Right cardiac atrium (tissue), 5 donors: ENCODE measurements around the gene ABHD17C. TPM values are rescaled to one million over a fixed set of nuclear protein-coding genes. Genes with fewer than 3 reads are reported as not detected.
A peak's percentile ranks its signal among the peaks of the same experiment; 100 is the strongest.

Experiments used
- ATAC-seq, 2 donors: fragments of 200-7000 bp; cut with Tn5 transposase; one replicate each; pipeline versions ENCODE4 v1.8.0 to v1.9.1; 2020; ENCODE audit warnings: moderate library complexity in 2 of 2, mild to moderate bottlenecking in 1 of 2
- DNase-seq, 3 donors: peaks; one replicate each; pipeline ENCODE4 v3.0.0-alpha.2; 2020
- H3K27ac ChIP-seq: one replicate; pipeline ENCODE4 v1.5.1; 2013; ENCODE audit warnings: mild to moderate bottlenecking, low read length, control low read depth, moderate library complexity
- H3K27me3 ChIP-seq: one replicate; pipeline ENCODE4 v1.6.1; 2013; ENCODE audit not compliant: control insufficient read depth, insufficient read depth
- H3K4me1 ChIP-seq: one replicate; pipeline ENCODE4 v1.6.1; 2013; ENCODE audit warnings: low read length; ENCODE audit not compliant: control insufficient read depth, insufficient read depth
- H3K4me3 ChIP-seq: one replicate; pipeline ENCODE4 v1.5.1; 2013; ENCODE audit warnings: low read length, control low read depth
- H3K9me3 ChIP-seq: one replicate; pipeline ENCODE4 v1.6.1; 2013; ENCODE audit warnings: low read length; ENCODE audit not compliant: control insufficient read depth
- WGBS: extraction: QIAGEN DNeasy Blood & Tissue Kit; methylation state at CpG from one replicate; pipeline ENCODE4 v1.1.7; 2013; 5-methylcytosine and 5-hydroxymethylcytosine counted together
- intact Hi-C, 4 donors: fragments of 100-400 bp; cut with DNase I; formaldehyde crosslinking; loops; one replicate each; pipeline versions ENCODE4 v1.11.0 to v1.14.0; 2022 to 2023
- polyA plus RNA-seq: library from polyadenylated mRNA; stranded (reverse); fragments of 200-250 nt; gene quantifications from one replicate; pipeline ENCODE4 v1.2.3, GENCODE V29; 2013
- total RNA-seq, 4 donors: library from RNA; stranded (reverse); fragmentation: NEBNext Ultra II Directional; extraction: Animal tissue kit (Norgen Biotek cat#: 25700); gene quantifications; one replicate each; pipeline ENCODE4 v1.2.1, GENCODE V29; 2021
- donor health status: healthy with polysubstance abuse.
- donor health status: DM: no; HTN: yes; CAD: no.
- donor health status: DM: no; HTN: no; CAD: no.
- donor health status: DM: no; HTN: yes; CAD: no; lungs with severe emphysema.
- donor health status: DM: yes; HTN: yes; CAD: no.

Gene ABHD17C
- total and polyA plus RNA-seq, 5 donors, result 2.6 to 6.2 (median 5.3) TPM

DNA sequence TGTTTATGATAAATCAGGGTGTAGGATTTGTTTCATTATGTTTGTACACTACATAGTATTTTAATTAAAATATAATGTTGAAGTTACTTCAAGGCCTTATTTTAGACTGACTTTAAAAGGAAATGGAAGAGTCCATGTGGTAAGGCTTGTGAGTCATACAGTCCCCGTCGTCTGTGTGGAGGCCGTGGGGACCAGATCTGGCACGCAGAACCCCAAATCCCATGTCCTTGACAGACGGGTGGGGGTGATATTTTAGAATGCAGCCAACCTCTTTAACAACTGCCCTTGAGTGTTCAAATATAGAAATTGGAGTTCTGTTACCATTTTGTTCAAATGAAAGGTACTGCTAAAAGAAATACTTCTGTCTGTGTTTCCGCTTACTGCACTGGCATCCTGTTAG is 35.8 kb downstream of the ABHD17C start:
- 50% methylated on average over 6 of the region's 6 CpGs for WGBS
- Histone ChIP-seq H3K4me1 (peaks cover 4% of the 10 kb centered on the region), H3K9me3 (no peaks in the 10 kb centered on the region), H3K27ac (no peak overlapping the region), H3K27me3 (no peaks in the 10 kb centered on the region), H3K4me3 (no peak overlapping the region)
- DNase-seq (peak in 2 of 3 donors; percentile 41 to 42), ATAC-seq (peak in 1 of 2 donors; percentile 56)
- intact Hi-C loops, result no loop called here

DNA sequence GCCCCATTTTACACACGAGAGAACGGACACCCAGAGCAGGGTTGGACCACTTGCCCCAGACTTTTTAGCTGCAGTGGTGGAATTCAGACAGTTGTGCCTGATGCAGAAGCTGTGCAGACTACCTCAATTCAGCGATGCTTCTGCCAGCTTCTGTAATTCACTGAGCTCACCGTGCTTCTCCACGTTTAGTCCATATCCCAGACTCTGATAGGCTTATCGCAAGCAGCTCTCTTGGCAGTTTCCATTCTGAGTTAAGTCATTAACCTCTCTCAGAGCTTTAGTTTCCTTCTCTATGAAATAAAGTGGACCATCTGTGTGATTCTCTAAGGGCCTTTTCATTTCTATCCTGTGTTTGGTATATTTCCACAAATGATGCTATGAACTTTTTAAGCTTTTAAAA is 37.1 kb downstream of the ABHD17C start:
- intact Hi-C loops, result no loop called here
- no peaks in the 10 kb centered on the region for H3K27me3 ChIP-seq
- no peak overlapping the region for H3K27ac ChIP-seq
- DNase-seq (no peak), ATAC-seq (peak; percentile 29 to 41)
- no peak overlapping the region for H3K4me3 ChIP-seq
- no peaks in the 10 kb centered on the region for H3K9me3 ChIP-seq
- peaks cover 4% of the 10 kb centered on the region for H3K4me1 ChIP-seq
- WGBS, result 44% methylated on average over 6 of the region's 6 CpGs

DNA sequence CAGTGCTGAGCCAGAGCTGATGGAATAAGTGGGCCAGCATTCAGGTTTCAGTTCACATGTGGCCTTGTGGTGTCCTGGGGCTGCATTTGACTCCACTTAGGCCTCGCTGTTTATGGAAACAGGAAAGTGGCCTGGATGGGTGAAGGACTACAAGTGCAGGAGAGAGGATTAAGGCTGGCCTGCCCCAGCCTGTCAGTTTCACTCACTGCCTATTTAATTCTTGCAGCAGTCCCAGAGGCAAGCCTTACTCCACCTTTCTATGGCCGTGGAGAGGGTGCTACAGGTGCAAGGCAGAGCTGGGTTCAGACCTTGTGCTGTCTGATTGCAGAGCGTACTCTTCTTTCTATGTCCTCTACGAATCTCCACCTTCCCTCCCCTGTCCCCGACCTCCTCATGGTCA is 37.7 kb downstream of the ABHD17C start:
- peaks cover under 1% of the 10 kb centered on the region for H3K4me1 ChIP-seq
- DNase-seq (no peak), ATAC-seq (no peak)
- H3K4me3 ChIP-seq, result no peak overlapping the region
- 94% methylated on average over 5 of the region's 5 CpGs for WGBS
- H3K9me3 ChIP-seq, result no peaks in the 10 kb centered on the region
- no peak overlapping the region for H3K27ac ChIP-seq
- intact Hi-C loops, result no loop called here
- H3K27me3 ChIP-seq, result no peaks in the 10 kb centered on the region

DNA sequence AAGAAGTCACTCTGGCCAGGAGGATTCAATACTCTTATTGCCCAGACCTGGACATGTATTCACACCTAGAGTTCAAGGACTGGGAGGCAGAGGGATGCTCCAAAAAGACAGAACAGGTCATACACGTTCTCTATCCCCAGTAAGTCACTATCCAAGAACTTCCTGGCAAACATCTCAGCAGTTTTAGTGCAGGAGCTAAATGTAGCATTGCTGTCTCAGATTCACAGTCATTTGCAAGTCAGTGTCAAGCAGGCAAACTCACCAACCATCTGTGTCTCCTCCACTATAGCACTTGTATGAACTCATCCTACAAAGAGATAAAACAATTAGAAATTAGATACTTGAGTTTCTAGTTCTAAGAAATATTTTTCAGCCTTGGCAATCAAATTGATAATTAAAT is 38.4 kb downstream of the ABHD17C start:
- WGBS, result 45% methylated on average over 1 of the region's 1 CpG
- ATAC-seq (no peak), DNase-seq (no peak)
- intact Hi-C loops, result no loop called here
- no peak overlapping the region for H3K4me3 ChIP-seq
- no peaks in the 10 kb centered on the region for H3K27me3 ChIP-seq
- H3K27ac ChIP-seq, result no peak overlapping the region
- no peaks in the 10 kb centered on the region for H3K4me1 ChIP-seq
- no peaks in the 10 kb centered on the region for H3K9me3 ChIP-seq

- H3K27me3 ChIP-seq, result no peaks in the 10 kb centered on the region
- DNase-seq (no peak), ATAC-seq (no peak)
- H3K9me3 ChIP-seq, result no peaks in the 10 kb centered on the region
- H3K27ac ChIP-seq, result no peak overlapping the region
- 97% methylated on average over 8 of the region's 8 CpGs for WGBS
- H3K4me1 ChIP-seq, result no peaks in the 10 kb centered on the region
- no peak overlapping the region for H3K4me3 ChIP-seq
- intact Hi-C loops, result no loop called here
These were observed 40.2 kb downstream of the ABHD17C start for GRCh38 chr15:80735344-80735743.

- ATAC-seq (no peak), DNase-seq (no peak)
- no peaks in the 10 kb centered on the region for H3K9me3 ChIP-seq
- no peak overlapping the region for H3K4me3 ChIP-seq
- no peaks in the 10 kb centered on the region for H3K4me1 ChIP-seq
- H3K27ac ChIP-seq, result no peak overlapping the region
- intact Hi-C loops, result no loop called here
- WGBS, result 63% methylated on average over 4 of the region's 4 CpGs
- H3K27me3 ChIP-seq, result no peaks in the 10 kb centered on the region
These were observed 41.5 kb downstream of the ABHD17C start for GRCh38 chr15:80736560-80736959.

DNA sequence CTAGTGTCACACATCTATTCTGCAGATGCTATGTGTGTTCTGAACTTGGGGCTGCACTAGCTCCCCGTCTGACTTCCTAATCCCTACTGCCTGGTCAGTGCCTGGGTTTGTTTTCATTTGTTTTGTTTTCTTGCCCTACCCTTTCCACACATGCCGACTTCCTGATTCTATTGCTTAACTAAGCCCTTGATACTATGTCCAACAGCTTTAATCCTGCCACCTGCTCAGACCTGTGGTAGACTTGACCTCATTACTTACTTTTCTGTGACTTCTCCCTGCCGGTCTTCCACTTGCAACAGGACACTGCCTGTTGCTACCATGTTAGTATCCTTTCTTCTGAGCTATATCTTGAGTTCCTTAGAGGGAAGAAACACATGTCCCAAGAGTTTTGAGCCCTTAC is 44.8 kb downstream of the ABHD17C start:
- Histone ChIP-seq H3K4me1 (no peaks in the 10 kb centered on the region), H3K27me3 (no peaks in the 10 kb centered on the region), H3K4me3 (no peak overlapping the region), H3K9me3 (no peaks in the 10 kb centered on the region), H3K27ac (no peak overlapping the region)
- DNase-seq (no peak), ATAC-seq (no peak)
- intact Hi-C loops, result no loop called here
- 89% methylated on average over 3 of the region's 3 CpGs for WGBS

- WGBS, result 97% methylated on average over 4 of the region's 4 CpGs
- H3K27me3 ChIP-seq, result no peaks in the 10 kb centered on the region
- intact Hi-C loops, result no loop called here
- ATAC-seq, result no peak
- H3K9me3 ChIP-seq, result no peaks in the 10 kb centered on the region
- H3K4me1 ChIP-seq, result no peaks in the 10 kb centered on the region
- H3K27ac ChIP-seq, result no peak overlapping the region
- no peak overlapping the region for H3K4me3 ChIP-seq
- no peak for DNase-seq
These were observed 47.0 kb downstream of the ABHD17C start for GRCh38 chr15:80742081-80742480.

DNA sequence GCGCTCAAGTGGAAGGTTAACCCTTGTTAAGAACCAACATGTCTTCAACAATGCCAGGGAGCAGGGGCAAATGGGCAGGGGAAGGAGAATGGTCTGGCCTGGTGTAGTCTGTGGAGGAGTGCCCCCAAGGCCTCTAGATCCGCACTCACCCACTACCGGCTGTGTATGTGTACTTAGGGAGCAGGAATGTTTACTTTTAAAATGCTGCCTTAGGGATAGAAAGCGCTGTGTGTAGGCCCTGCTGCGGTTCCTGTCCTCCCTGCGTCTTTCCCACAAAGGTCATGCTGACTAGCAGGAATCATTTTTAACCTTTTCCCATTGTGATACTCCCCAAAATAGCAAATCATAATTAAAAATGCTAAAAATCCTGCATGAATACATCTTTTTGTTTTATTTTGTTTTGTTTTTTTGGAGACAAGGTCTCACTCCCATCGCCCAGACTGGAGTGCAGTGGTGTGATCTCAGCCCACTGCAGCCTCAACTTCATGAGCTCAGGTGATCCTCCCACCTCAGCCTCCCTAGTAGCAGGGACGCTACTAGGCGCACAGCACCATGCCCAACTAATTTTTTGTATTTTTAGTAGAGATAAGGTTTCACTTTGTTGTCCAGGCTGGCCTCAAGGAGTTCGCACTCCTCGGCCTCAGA is 48.2 kb downstream of the ABHD17C start:
- Histone ChIP-seq H3K27me3 (no peaks in the 10 kb centered on the region), H3K4me3 (no peak overlapping the region), H3K4me1 (no peaks in the 10 kb centered on the region), H3K27ac (no peak overlapping the region), H3K9me3 (no peaks in the 10 kb centered on the region)
- intact Hi-C loops, result no loop called here
- no peak for ATAC-seq
- 94% methylated on average over 11 of the region's 11 CpGs for WGBS
- DNase-seq, result no peak

GRCh38 chr15:80744415-80744814 is 49.3 kb downstream of the ABHD17C start:
- no peaks in the 10 kb centered on the region for H3K27me3 ChIP-seq
- no peak overlapping the region for H3K27ac ChIP-seq
- H3K9me3 ChIP-seq, result no peaks in the 10 kb centered on the region
- no peak for ATAC-seq
- no peak for DNase-seq
- 81% methylated on average over 6 of the region's 6 CpGs for WGBS
- intact Hi-C loops, result no loop called here
- no peaks in the 10 kb centered on the region for H3K4me1 ChIP-seq
- H3K4me3 ChIP-seq, result no peak overlapping the region

DNA sequence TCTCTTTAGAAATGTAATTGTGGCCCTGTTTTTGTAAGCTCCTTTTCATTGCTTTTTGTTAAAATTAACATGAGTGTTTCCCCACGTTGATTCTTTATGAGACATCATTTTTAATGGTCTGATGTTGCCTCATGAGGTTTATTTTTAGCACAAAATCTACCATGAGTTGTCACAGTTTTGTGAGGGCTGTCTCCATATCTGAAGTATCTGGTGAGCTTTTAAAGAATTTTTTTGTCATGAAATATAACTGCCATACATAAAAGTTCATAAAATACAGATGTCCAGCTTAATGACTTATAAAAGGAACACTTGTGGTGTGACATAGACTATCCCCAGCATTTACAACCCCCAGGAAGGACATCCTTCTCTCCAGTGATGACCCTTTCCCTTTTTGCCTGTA is 49.7 kb downstream of the ABHD17C start:
- no peaks in the 10 kb centered on the region for H3K4me1 ChIP-seq
- H3K27ac ChIP-seq, result no peak overlapping the region
- 12% methylated on average over 1 of the region's 1 CpG for WGBS
- no peak overlapping the region for H3K4me3 ChIP-seq
- DNase-seq, result no peak
- no peaks in the 10 kb centered on the region for H3K9me3 ChIP-seq
- ATAC-seq, result no peak
- no peaks in the 10 kb centered on the region for H3K27me3 ChIP-seq
- intact Hi-C loops, result no loop called here

DNA sequence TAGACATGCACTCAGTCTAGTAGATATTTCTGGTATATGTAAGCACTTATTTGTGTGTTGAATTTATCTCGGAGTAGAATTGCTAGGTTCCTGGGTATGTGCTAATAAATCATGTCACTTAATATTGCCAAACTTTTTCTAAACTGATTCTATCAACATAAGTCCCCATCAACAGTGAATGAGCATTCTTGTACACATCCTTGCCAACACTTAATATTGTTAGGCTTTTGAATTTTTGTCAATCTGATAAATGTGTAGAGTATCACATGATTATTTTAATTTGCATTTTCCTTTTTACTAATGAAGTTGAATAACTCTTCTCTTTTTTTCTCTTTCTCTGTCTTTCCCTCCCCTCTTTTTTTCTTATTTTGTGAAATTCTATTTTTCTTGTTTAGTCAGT is 50.8 kb downstream of the ABHD17C start:
- 97% methylated on average over 1 of the region's 1 CpG for WGBS
- intact Hi-C loops, result no loop called here
- no peaks in the 10 kb centered on the region for H3K9me3 ChIP-seq
- DNase-seq, result no peak
- no peaks in the 10 kb centered on the region for H3K4me1 ChIP-seq
- no peak overlapping the region for H3K4me3 ChIP-seq
- no peaks in the 10 kb centered on the region for H3K27me3 ChIP-seq
- no peak for ATAC-seq
- no peak overlapping the region for H3K27ac ChIP-seq
